PFSK-1 (cell line): ENCODE measurements around the gene DDB1.

Experiments
- FOXP2 ChIP-seq: optimal IDR thresholded peaks from 2 replicates; pipeline ENCODE3; 2011; ENCODE audit warnings: borderline replicate concordance, control low read depth, inconsistent platforms; ENCODE audit not compliant: insufficient read depth; ENCODE audit errors: extremely low read length, extremely low read depth
- POLR2AphosphoS5 ChIP-seq: IDR thresholded peaks from 2 replicates; pipeline ENCODE4 v1.6.1; 2012; ENCODE audit warnings: low read depth, mild to moderate bottlenecking, control low read depth, low read length, moderate library complexity
- REST ChIP-seq, 2 experiments: IDR thresholded peaks; 2 replicates each; pipeline versions ENCODE4 v1.6.1 to v1.8.0; 2011 to 2012; ENCODE audit warnings: low read depth in 2 of 2, low read length in 2 of 2, control low read depth in 1 of 2, inconsistent platforms in 1 of 2, mild to moderate bottlenecking in 1 of 2, moderate library complexity in 1 of 2; ENCODE audit not compliant: insufficient read depth in 1 of 2
- SIN3A ChIP-seq: IDR thresholded peaks from 2 replicates; pipeline ENCODE4 v1.6.1; 2012; ENCODE audit warnings: mild to moderate bottlenecking, low read length, moderate library complexity, borderline replicate concordance; ENCODE audit not compliant: insufficient read depth
- TAF1 ChIP-seq: IDR thresholded peaks from 2 replicates; pipeline ENCODE4 v1.6.1; 2012; ENCODE audit warnings: low read length, control low read depth, borderline replicate concordance; ENCODE audit not compliant: insufficient read depth

The DDB1 gene

GRCh38 chr11:61293867-61294716 is 38.8 kb downstream of the DDB1 start:
- no peak for TF ChIP-seq TAF1
- peak; percentile 10 for TF ChIP-seq FOXP2

- no peak for TF ChIP-seq TAF1
- no peak for TF ChIP-seq REST (IDR thresholded peaks at IDR 0.05; ENCODE audit: insufficient read depth in 1 of 2, low read depth in 2 of 2, low read length in 2 of 2)
- no peak for TF ChIP-seq POLR2AphosphoS5
Measured at GRCh38 chr11:61292356-61292755, 40.5 kb downstream of the DDB1 start.

GRCh38 chr11:61290905-61291690 is 41.8 kb downstream of the DDB1 start:
- TF ChIP-seq SIN3A: no peak
- TF ChIP-seq TAF1: no peak
- no peak for TF ChIP-seq FOXP2
- no peak for TF ChIP-seq REST (IDR thresholded peaks at IDR 0.05; ENCODE audit: insufficient read depth in 1 of 2, low read depth in 2 of 2, low read length in 2 of 2)
- TF ChIP-seq POLR2AphosphoS5: no peak

GRCh38 chr11:61287338-61287977 is 45.4 kb downstream of the DDB1 start:
- TF ChIP-seq REST (IDR thresholded peaks at IDR 0.05; ENCODE audit: insufficient read depth in 1 of 2, low read depth in 2 of 2, low read length in 2 of 2): no peak
- TF ChIP-seq SIN3A: no peak
- no peak for TF ChIP-seq TAF1
- TF ChIP-seq FOXP2: no peak
- no peak for TF ChIP-seq POLR2AphosphoS5

GRCh38 chr11:61283613-61284012 is 49.3 kb downstream of the DDB1 start:
- no peak for TF ChIP-seq REST (IDR thresholded peaks at IDR 0.05; ENCODE audit: insufficient read depth in 1 of 2, low read depth in 2 of 2, low read length in 2 of 2)
- TF ChIP-seq FOXP2: no peak
- TF ChIP-seq POLR2AphosphoS5: no peak
- no peak for TF ChIP-seq TAF1
- no peak for TF ChIP-seq SIN3A
